OCI-LY7 (cell line): ENCODE results near the gene TNFAIP8L3. TPM values are rescaled to one million over a fixed set of nuclear protein-coding genes. Genes with fewer than 3 reads are reported as not detected.

Experiments used
- BruUV-seq: library from RNA; stranded (reverse); fragments of 400-500 nt; replicated peaks from 2 replicates; lab custom pipeline; 2021; lab: Mats Ljungman, UMichigan
- CTCF ChIA-PET: fragments of 300-600 bp; sonication (Branson Sonifier 250); formaldehyde crosslinking; loops from one replicate; lab custom pipeline; 2022; ENCODE audit warnings: antibody characterized with exemption; ENCODE audit not compliant: unreplicated experiment; lab: Charles Lee
- POLR2A ChIA-PET: fragments of 300-600 bp; sonication (Branson Sonifier 250); formaldehyde crosslinking; loops from one replicate; lab custom pipeline; 2022; ENCODE audit warnings: antibody characterized with exemption; lab: Charles Lee
- DNase-seq: peaks from one replicate; pipeline ENCODE4 v3.0.0-alpha.2; 2015; ENCODE audit warnings: low spot score
- H2AFZ ChIP-seq: fragments of 200-600 bp; sonication (generic), shearing (Covaris generic); 2 replicates; pipeline ENCODE4 v1.6.1; 2014; ENCODE audit warnings: mild to moderate bottlenecking, antibody characterized with exemption, low read length, moderate library complexity
- H3K27ac ChIP-seq: fragments of 200-600 bp; sonication (generic); 2 replicates; pipeline ENCODE4 v1.5.1; 2014; ENCODE audit warnings: mixed run types, low read depth, mild to moderate bottlenecking, moderate library complexity, low read length, inconsistent platforms; ENCODE audit not compliant: poor library complexity, severe bottlenecking
- H3K36me3 ChIP-seq: fragments of 200-600 bp; sonication (generic); 2 replicates; pipeline ENCODE4 v1.6.1; 2014; ENCODE audit warnings: mild to moderate bottlenecking, antibody characterized with exemption, low read length, moderate library complexity, mixed read lengths; ENCODE audit not compliant: insufficient read depth
- H3K4me1 ChIP-seq: fragments of 200-600 bp; sonication (generic); 2 replicates; pipeline ENCODE4 v1.5.1; 2014; ENCODE audit warnings: mild to moderate bottlenecking, low read length; ENCODE audit not compliant: insufficient read depth, poor library complexity, severe bottlenecking
- H3K4me2 ChIP-seq: fragments of 200-600 bp; sonication (generic); 2 replicates; pipeline ENCODE4 v1.6.1; 2014; ENCODE audit warnings: mild to moderate bottlenecking, low read length
- H3K4me3 ChIP-seq: fragments of 200-600 bp; sonication (generic); 2 replicates; pipeline ENCODE4 v1.5.1; 2014; ENCODE audit warnings: mild to moderate bottlenecking, low read depth, low read length; ENCODE audit not compliant: poor library complexity, severe bottlenecking
- H3K79me2 ChIP-seq: fragments of 200-600 bp; sonication (generic); 2 replicates; pipeline ENCODE4 v1.6.1; 2016; ENCODE audit warnings: low read depth, mild to moderate bottlenecking, low read length, moderate library complexity, mixed read lengths; ENCODE audit not compliant: insufficient read depth
- H3K9me2 ChIP-seq: fragments of 200-600 bp; sonication (generic); 2 replicates; pipeline ENCODE4 v1.6.1; 2016; ENCODE audit warnings: mild to moderate bottlenecking, low read length, mixed read lengths; ENCODE audit not compliant: insufficient read depth
- H3K9me3 ChIP-seq: fragments of 200-600 bp; sonication (generic); 2 replicates; pipeline ENCODE4 v1.6.1; 2014; ENCODE audit warnings: mild to moderate bottlenecking, mixed run types, low read length, mixed read lengths
- H4K20me1 ChIP-seq: fragments of 200-600 bp; sonication (generic); 2 replicates; pipeline ENCODE4 v1.6.1; 2014; ENCODE audit warnings: mild to moderate bottlenecking, antibody characterized with exemption, low read length, moderate library complexity, mixed read lengths; ENCODE audit not compliant: insufficient read depth
- EZH2phosphoT487 ChIP-seq: fragments of 200-600 bp; sonication (generic); IDR thresholded peaks from 2 replicates; pipeline ENCODE4 v1.6.1; 2018; ENCODE audit warnings: low read depth, borderline replicate concordance, mild to moderate bottlenecking, mixed run types, antibody characterized with exemption, low read length, moderate library complexity, mixed read lengths
- intact Hi-C: fragments of 100-400 bp; cut with micrococcal nuclease; formaldehyde crosslinking; loops from one replicate; pipeline ENCODE4 v1.10.0; 2022; ENCODE audit not compliant: unreplicated experiment
- total RNA-seq, 2 experiments: library from RNA; depleted of rRNA in 1 of 2; stranded (reverse); fragments of >200 nt in 1 of 2; shearing (Covaris generic) in 1 of 2; gene quantifications; 2 replicates each; pipeline ENCODE4 v1.2.3, GENCODE V29; 2014 to 2022
- TF ChIP-seq, protein P1 (sequence below): fragments of 200-600 bp; sonication (generic); conservative IDR thresholded peaks from 2 replicates; pipeline ENCODE4 v1.5.1; 2014; ENCODE audit warnings: mild to moderate bottlenecking, antibody characterized with exemption, low read length, moderate library complexity, mixed read lengths

The TNFAIP8L3 gene
- total RNA-seq, 2 experiments from 2014 or later, result not detected

DNA sequence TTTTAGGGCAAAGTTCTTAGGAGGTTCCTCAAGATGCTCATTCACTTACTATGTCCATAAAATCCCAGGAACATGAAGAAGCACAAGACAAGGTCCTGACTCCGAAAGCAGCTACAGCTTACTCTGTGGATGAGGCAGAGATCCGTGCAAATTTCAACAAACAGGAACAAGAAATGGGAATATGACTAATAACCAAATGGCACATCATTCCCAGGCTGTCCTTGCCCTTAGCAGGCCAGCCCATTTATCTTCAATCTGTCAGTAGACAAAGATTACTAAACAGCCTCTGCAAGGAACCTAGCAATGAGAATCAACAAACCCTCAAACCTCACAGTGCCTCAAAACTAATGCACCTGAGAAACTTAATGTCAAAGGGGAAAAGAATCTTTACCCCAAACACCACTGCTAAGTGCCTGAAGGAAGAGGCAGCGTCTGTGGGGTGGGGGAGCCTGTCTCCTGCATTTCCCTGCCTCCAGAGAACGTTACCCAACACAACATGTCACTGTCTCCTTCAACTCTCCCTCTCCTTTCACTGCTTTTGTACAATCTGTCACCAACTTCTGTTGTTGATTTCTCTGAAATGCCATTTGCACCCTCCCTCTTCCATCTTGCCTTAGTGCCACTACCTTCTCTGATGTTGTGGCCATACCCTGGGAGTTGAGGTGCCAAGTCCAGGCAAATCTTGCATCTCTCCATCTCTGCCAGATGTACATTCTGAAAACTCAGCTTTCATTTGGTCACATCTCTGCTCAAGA lies 4.8 kb downstream of the TNFAIP8L3 start:
- no peak for TF ChIP-seq EZH2phosphoT487
- TF ChIP-seq, protein P1, sequence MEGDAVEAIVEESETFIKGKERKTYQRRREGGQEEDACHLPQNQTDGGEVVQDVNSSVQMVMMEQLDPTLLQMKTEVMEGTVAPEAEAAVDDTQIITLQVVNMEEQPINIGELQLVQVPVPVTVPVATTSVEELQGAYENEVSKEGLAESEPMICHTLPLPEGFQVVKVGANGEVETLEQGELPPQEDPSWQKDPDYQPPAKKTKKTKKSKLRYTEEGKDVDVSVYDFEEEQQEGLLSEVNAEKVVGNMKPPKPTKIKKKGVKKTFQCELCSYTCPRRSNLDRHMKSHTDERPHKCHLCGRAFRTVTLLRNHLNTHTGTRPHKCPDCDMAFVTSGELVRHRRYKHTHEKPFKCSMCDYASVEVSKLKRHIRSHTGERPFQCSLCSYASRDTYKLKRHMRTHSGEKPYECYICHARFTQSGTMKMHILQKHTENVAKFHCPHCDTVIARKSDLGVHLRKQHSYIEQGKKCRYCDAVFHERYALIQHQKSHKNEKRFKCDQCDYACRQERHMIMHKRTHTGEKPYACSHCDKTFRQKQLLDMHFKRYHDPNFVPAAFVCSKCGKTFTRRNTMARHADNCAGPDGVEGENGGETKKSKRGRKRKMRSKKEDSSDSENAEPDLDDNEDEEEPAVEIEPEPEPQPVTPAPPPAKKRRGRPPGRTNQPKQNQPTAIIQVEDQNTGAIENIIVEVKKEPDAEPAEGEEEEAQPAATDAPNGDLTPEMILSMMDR, result no peak
- DNase-seq, result no peak
- Histone ChIP-seq H3K4me1 (no peaks in the 10 kb centered on the region), H3K4me3 (no peak overlapping the region), H3K36me3 (no peaks in the 10 kb centered on the region), H3K9me3 (no peaks in the 10 kb centered on the region), H3K4me2 (no peak overlapping the region), H4K20me1 (no peaks in the 10 kb centered on the region), H2AFZ (no peak overlapping the region), H3K27ac (no peak overlapping the region), H3K79me2 (no peaks in the 10 kb centered on the region), H3K9me2 (no peaks in the 10 kb centered on the region)
- intact Hi-C loops, result no loop called here
- BruUV-seq, result no TSS peak
- ChIA-PET CTCF (interaction anchor here (0.6 kb wide), 1 partner anchor 136 kb away, joined by 4 read pairs; no protein-coding TSS in a partner anchor), POLR2A (no interaction called here)

DNA sequence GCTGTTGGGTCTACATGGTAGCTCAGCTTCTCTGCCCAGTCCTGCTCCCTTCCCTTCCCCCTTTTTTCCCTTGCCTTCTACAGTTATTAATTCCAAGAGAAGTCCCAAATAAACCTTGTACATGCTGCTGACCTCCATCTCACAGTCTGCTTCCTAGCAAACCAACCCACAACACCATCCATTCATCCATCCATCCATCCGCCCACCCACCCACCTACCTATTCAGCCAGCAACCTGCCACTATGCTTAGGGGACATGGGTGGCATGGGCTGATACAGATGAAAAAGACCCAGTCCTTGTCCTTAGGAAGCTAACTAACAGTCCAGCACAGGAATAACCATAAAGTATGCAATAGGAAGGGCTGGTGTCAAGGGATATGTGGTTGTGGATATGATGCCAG lies 5.7 kb downstream of the TNFAIP8L3 start:
- CTCF ChIA-PET, result no interaction called here
- Histone ChIP-seq H3K36me3 (no peaks in the 10 kb centered on the region), H3K27ac (no peak overlapping the region), H2AFZ (no peak overlapping the region), H4K20me1 (no peaks in the 10 kb centered on the region), H3K79me2 (no peaks in the 10 kb centered on the region), H3K9me2 (no peaks in the 10 kb centered on the region), H3K4me2 (no peak overlapping the region), H3K9me3 (no peaks in the 10 kb centered on the region), H3K4me3 (no peak overlapping the region), H3K4me1 (no peaks in the 10 kb centered on the region)
- no peak for TF ChIP-seq EZH2phosphoT487
- TF ChIP-seq, protein P1, result no peak
- BruUV-seq, result no TSS peak
- intact Hi-C loops, result no loop called here
- DNase-seq, result no peak
- POLR2A ChIA-PET, result no interaction called here

DNA sequence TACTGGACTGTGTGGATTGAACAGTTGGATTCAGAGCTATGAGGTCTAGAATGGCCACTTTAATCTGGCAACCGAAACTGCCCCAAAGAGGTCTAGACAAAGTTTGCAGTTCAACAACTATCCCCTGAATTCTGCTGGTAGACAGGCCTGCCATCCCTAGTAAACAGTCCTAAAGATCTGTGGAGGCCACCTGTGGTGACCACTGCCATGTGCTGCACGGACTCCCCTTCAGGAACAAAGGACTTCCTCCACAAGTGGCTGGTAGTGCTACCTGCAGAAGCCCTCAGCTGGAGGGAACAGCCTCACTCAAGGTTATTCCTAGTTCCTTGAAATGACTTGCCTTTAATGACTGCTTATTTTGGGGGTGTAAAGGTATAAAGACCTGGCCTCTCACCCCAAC lies 6.1 kb downstream of the TNFAIP8L3 start:
- no peaks in the 10 kb centered on the region for H4K20me1 ChIP-seq
- H3K4me1 ChIP-seq, result no peaks in the 10 kb centered on the region
- no peaks in the 10 kb centered on the region for H3K36me3 ChIP-seq
- no TSS peak for BruUV-seq
- CTCF ChIA-PET, result no interaction called here
- no peaks in the 10 kb centered on the region for H3K79me2 ChIP-seq
- TF ChIP-seq, protein P1, result no peak
- no peak for TF ChIP-seq EZH2phosphoT487
- no peak for DNase-seq
- no peaks in the 10 kb centered on the region for H3K9me3 ChIP-seq
- intact Hi-C loops, result no loop called here
- no peak overlapping the region for H3K27ac ChIP-seq
- no peak overlapping the region for H3K4me3 ChIP-seq
- no peak overlapping the region for H3K4me2 ChIP-seq
- no peaks in the 10 kb centered on the region for H3K9me2 ChIP-seq
- no peak overlapping the region for H2AFZ ChIP-seq
- POLR2A ChIA-PET, result interaction anchor here (0.5 kb wide), 1 partner anchor 343 kb away, joined by 3 read pairs; no protein-coding TSS in a partner anchor
